ENCODE results near the gene PCSK1.

PCSK1 gene

DNA sequence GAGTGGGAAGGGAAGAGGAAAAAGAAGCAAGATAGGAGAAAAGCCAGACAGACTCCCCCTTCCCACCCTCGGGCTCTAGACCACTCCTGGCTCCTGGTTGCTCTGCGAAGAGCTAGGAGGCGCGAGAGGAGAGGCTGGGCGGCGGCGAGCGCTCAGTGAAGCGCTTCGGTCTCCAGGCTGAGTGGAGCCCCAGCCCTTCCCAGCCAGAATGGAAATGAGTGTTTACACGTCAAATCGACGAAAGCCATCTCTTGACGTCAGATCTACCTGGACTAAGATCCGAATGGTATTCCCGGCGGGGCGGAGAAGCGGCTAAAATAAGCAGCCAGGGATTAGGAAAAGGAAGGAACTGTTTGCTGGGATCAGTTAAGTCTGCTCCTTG, at the start of gene PCSK1:
Gene PCSK1, minus strand, starts transcription at position 183 of the 382 bp plus-strand sequence. CDS start 206 bp downstream, outside the sequence.
- DNase-seq, result no peak

DNA sequence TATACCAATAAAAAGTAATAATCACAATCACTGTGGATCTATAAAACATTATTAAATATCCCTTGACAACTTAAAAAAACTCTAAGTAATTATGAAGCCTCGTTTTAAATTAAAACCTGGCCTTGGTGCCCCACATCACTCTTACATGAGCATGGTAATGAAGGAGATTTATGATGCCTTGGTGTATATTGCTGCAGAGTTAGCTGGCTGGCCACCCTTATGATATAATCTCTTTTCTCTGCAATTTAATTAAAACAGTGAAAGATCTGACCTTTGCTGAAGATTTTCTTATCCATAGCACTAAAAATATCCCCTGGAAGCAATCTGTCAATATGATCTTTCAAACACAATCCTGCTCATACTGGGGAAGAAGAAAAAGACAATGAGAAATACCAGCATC, 48.8 kb upstream of the PCSK1 start:
- DNase-seq, result no peak

DNA sequence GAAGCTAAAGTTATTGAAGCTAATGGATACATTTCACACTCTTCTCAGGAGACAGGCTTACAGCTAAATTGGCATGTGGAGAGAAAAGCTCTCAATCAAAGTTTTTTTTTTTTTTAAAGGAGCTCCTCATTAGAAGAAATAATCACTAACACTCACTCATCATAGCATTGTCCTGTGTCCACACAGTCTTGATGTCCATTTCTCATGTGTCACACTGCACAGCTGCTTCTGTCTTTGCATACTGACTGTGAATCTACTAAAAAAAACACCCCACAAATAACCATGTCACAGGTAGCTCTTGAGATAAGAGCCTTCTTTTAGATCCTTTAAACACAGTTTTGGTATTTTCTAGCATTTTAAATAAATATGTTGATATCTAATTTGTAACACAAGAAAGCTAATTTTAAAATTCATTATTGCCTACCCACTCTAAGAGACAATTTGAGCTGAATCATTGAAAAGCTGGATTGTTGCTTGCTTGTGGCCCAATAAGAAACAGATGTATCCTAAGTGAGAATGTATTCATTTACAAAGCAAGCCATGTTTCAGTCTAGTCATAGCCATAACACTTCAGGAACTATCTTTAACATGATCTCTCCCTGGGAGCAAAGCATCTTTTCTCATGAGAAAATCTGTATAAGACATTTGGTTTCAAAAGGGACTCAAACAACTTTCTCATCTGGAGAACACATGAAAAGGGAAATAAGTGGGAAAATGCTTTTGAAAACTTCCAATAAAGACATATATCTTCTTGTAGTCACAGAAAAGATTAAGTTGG, 48.1 kb upstream of the PCSK1 start:
- peak; percentile 8 for DNase-seq

DNA sequence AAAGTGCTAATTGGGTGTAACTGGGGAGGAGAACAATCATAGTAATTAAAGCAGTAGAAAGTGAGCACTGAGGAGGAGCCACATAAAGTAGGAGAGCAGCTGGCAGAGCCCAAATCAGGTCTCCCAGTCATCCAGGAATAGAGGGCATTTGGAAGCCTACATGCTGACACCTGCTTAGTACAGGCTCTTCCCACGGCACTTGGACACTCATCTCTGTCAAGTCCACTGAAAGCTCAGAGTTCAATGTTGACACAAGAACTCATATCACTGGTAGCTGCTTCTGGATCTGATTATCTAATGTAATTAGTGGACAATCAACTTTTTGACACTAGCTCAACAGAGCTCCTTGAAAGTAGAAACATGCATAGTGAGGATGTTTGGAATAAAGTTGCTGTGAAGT, 45.9 kb upstream of the PCSK1 start:
- DNase-seq, result no peak

DNA sequence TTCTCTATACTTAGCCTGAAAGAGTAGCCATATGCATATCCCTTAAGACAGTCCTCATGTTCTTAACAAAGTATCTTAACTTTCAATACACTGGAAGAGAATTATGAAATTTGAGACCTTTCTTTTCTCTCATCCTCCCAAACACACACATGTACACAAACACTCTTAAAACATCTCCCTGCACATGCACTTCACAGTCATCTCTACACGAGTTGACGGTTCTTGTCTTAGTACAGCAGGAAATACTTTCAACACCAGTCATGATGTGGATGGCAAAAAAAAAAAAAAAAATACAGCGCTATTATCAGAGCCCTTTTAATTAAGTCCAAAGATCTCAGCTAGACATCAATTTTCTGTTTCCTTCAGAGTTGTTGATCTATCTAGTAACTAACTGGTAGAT, 43.6 kb upstream of the PCSK1 start:
- peak; percentile 20 for DNase-seq

DNA sequence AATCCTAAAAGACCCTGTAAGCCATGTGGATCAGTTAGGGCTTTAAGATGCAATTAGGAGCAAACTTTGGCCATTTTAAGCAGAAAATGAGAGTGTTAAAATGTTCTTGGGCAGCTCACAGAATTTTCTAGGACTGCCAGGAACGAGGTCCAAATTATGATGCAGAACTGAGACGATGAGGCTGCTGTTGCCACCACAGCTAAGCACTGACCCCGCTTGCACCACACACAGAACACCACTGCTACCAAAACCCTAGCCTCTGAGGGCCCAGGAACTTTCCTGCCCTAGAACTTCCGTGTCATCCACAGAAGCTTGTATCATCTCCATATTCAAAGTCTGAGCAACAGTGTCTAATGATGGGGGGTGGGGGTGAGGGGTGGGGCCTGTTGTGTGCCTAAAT, 41.0 kb upstream of the PCSK1 start:
- no peak for DNase-seq

DNA sequence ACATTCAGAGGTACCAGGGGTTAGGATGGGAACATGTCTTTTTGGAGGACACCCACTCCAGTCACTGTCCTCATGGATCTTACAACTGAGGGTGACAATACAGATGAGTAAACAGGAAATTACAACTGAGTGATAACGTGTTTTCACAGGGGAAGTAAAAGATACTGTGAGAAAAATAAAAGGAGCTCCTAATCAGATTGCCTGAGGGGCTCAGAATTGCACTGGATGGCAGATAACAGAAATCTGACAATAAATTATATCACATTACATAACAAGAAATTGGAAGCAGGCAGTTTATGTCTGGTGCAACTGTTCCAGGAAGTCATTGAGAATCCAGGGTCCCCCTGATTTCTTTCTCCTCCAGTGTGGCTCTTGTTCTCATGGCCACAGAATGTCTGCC, 40.1 kb upstream of the PCSK1 start:
- no peak for DNase-seq

DNA sequence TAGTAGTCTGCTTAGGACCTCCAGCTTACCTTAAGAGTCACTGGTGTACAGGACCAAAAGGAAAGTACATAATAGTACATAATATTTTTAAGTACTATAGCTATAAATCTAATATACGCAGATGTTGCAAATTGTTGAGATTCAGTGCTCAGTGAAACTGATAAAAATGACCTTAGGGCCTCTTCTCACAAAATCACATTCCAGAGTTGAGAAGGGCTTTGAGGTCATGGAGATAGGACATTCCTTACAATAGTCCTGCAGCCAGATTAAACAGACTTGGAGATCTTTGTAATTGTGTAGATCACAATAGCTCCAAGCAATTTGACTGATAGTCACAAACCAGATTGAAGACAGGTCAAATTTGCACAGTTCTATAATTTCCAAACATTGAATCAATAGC, 37.7 kb upstream of the PCSK1 start:
- DNase-seq, result no peak

DNA sequence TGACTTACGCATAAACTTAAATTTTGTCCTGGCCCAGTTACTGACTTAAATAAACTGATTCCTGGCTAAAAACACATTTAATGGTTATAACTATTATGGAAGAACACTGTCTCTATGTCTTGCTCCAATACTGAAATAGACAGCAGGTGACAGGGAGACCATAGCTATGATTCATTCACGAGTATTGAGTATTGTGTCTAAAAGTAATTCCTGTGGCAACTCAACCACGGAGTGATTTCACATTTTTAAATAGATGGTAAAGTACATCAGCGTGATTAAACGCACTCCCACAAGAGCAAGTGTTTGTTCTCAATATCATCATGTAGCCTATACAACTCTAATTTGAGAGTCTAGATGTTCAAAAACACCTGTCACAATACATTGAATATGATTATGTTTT, 35.9 kb upstream of the PCSK1 start:
- DNase-seq, result no peak

DNA sequence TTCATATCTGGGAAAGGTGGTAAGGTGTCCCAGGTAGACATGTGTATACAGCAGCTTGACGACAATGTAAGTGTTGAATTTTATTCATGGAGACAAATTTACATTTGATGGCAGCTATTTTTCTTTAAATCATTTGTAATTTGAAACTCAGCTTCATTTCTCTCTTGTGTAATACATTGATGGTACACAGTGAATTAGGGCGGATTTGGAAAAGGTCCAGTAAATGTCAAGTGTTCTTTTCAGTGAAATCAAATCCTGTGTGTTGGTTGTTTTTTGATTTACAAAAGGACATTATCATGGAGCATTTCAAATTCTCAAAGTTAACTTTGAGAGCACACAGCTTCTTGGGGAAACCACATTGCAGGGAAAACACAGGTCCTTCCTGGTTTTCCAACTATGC, 30.0 kb upstream of the PCSK1 start:
- DNase-seq, result no peak

DNA sequence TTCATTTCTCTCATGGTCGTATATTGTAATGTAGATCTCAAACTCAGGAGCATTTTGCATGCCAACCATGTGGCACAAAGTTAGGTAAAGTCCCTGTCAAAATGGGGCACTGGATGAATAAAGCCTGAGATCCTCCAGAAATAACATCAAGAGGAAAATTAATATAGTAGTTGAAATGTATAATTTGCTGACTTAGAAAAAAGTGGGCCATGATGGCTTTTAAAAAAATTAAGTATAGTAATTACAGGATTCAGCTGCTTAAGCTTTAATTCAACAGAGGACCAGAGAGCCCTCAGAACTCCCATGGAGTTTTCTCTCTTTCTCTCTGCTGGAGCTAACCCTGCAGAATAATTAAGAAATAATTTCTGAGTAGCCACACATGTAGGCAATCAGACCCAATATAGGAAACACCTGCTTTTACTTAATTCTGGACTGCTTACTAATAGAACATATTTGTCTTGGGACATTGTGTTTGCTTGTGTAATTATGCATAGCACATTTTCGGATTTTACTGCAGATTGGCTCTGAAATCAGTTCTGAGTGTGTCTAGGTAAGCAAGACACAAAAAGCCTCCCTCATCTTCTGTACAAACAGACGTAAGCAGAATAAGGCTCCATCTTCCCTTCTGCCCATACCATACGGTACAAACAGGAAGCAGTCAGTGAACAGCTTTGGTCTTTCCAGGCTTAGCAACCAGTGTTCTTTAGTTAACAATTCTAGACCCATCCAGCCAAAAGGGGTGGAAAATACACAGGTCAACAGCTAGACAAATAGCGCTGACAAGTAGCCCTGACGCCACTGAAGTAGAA, 26.5 kb upstream of the PCSK1 start:
- no peak for DNase-seq

DNA sequence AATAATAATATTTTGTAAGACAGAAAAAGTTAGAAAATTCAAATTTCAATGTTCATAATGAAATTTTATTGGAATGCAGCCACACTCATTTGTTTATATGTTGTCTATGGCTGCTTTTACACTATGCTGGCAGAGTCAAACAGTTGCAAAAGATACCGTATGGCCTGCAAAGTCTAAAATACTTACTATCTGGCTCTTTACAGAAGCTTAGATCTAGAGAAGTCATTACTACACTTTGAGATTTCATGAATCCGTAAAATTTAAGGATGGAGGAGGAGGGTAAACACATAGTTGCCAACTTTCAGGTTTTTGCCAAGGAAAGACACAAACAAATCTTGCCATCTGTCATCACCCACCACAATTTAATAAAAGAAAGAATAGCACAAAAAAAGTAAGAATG, 25.1 kb upstream of the PCSK1 start:
- no peak for DNase-seq

DNA sequence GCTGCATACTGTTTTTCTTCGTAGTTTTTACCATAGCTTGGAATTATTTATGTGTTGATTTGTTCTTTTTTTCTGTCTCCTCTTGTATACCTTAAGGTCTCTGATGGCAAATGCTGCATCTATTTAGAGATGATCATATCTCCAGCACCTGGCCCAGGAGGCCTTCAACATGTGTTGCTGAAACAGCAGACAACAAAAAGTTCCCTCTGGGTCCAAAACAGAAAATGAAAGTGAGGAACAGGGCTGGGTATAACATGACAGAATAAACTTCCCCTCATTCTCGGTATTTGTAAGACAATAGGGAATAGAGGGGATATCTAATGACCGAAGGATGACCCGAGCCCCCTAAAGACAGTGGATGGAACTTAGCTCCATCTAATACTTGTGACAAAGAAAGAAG, 22.7 kb upstream of the PCSK1 start:
- no peak for DNase-seq

DNA sequence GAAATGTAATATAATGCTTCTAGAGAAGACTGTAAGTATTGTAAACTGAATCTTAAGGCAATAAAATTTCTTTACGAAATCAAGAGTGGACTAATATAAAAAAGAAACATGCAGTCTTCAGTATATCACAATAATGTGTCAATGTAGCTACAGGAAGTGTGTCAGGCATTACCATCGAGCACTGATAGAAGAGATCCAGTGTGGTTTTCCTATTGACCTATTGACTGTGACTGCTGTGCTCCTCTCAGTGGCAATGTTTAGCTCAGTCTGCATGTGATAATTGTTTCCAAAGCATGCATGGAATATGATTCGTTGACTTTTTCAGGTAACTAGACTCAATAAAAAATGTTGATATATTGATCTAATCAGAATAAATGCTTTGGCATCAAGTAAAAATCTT, 20.3 kb upstream of the PCSK1 start:
- DNase-seq, result no peak

DNA sequence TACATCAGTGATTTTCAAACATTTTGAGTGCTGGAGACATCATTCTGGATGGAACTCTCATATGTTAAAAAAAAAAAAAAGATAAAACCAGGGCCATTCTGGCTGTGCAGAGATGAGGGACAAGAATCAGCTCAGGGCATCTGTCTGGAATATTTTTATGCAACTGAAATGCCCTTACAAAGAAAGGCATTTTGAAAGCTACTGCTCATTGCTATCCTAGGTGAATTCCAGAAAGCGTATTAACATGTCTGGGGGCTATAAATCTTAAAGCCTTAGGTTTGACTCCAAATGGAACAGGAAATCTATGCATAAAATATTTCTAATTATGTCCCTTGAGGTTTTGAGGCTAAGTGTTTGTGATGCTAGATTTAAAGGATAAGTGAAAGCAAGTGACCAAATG, 14.9 kb upstream of the PCSK1 start:
- peak; percentile 11 for DNase-seq

DNA sequence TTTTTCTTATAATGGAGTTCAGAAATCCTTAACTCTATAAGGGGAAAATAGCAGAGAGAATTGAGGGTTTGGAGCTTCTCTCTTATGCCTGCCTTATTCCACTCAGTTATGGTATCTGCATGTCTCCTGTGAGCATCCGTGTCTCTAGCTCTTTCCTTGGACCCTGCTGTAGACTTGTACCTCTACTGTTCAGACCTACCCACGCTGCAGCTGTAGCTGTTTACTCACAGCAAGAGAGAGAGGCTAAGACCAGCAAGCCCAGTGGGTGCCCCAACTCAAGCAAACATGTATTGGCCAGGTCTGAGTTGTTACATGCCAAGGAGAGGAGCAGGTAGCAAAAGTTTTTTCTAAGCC, 7.1 kb upstream of the PCSK1 start:
- no peak for DNase-seq

DNA sequence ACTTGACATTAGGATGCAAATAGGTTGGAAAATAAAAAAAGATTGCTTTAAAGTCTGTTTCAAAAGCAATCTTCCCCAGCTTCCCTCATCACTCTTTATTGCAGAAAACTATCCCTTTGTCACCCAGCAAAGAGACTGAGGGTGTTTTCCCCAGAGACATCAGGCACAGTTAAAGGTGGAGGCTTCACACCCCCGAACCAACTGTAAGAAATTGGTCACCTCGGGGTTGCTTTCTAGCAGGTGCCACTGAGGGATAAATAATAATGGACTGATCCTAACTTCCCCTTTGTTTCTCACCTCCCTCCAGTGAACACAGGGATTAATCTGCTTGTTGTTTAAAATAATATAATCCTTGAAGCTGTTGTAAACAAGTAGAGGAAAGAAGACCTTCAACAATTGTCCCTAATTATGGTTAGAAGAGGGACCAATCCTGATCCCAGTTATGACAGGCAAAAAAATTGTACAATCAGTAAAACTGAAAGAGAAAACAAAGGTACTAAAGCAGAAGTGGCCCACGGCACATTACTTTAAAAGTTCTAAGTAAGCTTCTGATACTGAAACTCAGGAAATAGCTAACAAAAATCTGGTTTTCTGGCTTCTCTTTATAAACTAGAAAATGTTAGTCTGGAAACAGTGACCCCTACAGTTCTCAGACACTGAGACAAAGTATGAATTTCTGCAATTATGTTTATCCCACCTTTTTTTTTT, 6.6 kb upstream of the PCSK1 start:
- no peak for DNase-seq

DNA sequence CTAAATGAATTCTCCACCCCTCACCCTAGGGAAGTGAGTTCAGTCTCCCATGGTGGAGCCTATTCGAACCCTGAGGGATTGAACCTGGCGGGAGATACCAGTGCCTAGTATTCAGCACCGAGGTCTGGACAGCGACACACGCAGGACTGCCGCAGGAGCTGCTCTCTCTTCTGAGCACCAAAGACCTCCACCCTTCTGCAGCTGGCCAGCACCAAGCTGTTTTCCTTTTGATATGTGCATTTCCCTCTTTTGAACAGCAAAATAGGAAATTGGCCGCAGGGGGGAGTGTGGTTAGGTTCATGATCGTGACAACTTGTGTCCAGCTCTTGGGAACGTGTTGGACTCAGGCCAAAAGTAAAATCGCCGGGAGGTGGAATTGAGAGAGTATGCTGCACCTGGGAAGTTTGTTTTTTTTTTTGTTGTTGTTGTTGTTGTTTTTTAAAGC, 1.2 kb upstream of the PCSK1 start:
- DNase-seq, result peak; percentile 74

DNA sequence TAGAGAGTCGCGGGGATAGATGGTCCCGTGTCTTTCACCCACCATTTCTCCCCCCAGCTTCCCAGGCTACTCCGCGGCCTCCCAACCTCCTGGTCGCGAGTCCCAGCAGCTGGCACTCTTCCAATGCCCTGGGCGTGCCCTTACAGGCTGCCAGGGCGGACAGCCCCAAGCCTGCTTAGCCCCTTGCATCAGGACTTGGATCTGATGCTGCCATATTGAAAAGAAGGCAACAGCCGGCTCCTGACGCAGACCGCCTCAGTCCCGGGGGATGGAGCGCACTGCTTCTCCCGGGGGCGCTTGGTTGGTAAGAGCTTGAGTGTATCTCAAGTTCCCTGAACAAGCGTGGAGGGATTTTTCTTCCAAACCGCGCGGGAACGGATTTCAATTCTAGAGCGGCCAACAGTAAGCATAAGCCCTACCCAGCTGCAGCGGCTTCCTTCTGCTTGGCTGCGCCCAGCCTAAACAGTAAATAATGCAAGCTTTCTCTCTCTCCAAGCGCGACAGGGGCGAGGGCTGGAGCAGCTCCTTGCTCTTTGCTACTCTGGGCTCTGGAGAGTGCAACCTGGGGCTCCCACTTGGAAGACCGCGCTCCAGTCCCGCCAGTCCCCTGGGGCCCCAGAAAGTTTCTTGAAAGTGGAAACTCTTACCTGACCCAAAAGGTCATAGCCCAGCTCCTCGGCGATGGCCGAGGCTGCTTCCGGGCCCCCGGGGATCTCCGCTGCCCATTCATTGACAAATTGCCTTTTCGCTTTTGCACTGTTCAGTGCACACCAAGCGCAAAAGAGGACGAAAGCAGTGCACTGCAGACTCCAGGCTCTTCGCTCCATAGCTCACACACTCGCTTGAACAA, 607 bp downstream of the PCSK1 start:
- DNase-seq, result peak; percentile 5

DNA sequence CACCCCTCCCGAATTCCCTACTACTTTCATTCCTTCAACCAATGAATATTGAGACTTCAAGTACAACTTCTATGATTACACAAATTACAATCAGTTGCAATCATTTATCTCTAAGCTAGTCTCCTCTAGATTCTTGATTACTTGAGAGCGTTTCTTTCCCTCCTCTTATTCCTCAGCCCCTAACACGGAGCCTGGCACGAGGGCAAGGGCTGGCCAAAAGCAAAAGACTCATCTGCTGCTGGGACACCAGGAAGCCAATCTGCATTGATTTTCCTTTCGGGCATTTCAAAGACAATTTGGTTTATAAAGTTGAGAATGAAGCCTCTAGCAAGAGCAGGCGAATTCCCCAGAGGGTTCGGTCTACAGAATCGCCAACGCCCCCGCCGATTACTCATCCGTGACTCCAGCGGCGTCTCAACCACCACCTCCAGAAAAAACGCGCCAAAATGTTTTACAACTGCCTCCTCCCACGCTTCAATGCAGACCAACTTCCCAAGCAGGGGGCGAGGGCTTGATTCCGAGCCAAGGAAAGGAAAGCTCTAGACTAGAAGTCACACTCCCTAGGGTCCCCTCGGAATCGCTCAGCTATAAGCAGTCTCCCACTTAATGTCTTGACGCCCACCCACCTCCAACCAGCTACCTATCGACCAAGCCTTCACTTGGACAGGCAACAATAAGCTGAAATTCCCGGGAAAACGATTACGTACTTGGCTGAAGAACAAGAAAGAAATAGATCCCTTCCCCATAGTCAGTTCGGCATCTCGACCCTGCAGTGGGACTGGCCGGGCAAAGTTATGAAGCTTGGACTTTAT, 1.5 kb downstream of the PCSK1 start:
- DNase-seq, result peak; percentile 71

DNA sequence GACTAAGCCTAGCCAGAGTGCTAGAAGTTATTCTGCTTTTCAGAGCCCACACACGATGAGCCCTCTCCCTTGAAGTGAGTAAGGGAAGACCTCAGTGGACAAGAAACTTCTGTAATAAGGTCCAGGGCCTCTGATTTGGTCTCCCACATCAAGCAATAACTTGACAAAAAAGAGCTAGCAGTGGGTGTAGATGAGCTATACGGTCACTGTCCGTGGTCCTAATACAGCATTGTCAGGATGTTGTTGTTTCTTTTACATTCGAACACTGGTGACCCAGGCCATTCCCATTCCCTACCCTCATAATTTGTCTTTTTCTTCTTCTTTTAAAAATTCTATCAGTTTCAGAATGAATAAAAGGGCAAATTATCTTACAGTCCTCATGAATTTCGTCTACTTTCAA, 5.2 kb downstream of the PCSK1 start:
- peak; percentile 26 for DNase-seq

DNA sequence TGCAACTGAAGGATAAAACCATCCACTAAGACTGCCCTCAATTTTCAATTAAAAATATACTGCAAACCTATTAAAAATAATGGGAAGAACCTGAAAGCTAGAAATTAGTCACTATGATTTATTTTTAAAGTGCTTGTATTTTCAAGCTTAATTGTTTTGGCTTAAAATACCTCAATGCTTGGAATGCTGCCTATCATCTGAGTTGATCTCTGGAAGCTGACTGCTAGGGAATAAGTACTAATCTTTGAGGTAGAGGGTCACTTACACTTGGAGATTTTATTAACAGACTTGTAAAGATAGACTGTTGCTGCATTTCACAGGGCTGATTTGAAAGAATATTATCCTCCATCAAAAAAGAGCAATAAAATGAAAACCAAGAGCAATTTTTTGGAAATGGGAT, 6.2 kb downstream of the PCSK1 start:
- DNase-seq, result no peak
